ENCODE measurements around the gene GCC2. TPM values are rescaled to one million over a fixed set of nuclear protein-coding genes. Genes with fewer than 3 reads are reported as not detected.

Gene GCC2
- total and polyA plus RNA-seq, 9 of the 15 experiments (the other 6 are each of a cell fraction or from before 2014, with no cell fraction given): 11.4 to 35.7 (median 19.9) TPM

GRCh38 chr2:108450863-108451262, 1.9 kb downstream of the GCC2 start:
- FAIRE-seq: no peak
- Histone ChIP-seq H3K9ac (ENCODE audit: insufficient read depth in 1 of 2, low read depth in 2 of 2, low read length in 2 of 2) (no peak overlapping the region), H3K4me1 (replicated peaks in 1 of 2; ENCODE audit: control insufficient read depth in 2 of 2, insufficient read depth in 2 of 2, low read length in 2 of 2) (peaks cover 11 to 12% of the 10 kb centered on the region in 2 experiments; a peak in 4 of 5 replicates), H3K9me3 (replicated peaks; ENCODE audit: control insufficient read depth, insufficient read depth, low read depth, low read length) (no peaks in the 10 kb centered on the region), H3K36me3 (ENCODE audit: control insufficient read depth, insufficient read depth, low read length) (peaks cover 43% of the 10 kb centered on the region; the same call in 2 of the 3 replicates), H3K79me2 (ENCODE audit: control insufficient read depth, insufficient read depth, low read length) (peaks cover 23% of the 10 kb centered on the region), H3K4me2 (ENCODE audit: insufficient read depth, low read length) (no peak overlapping the region), H2AFZ (ENCODE audit: low read depth, low read length) (no peak overlapping the region), H3K9me1 (ENCODE audit: control insufficient read depth, insufficient read depth, low read length) (no peaks in the 10 kb centered on the region), H3K4me3 (no peak overlapping the region), H3K27me3 (ENCODE audit: control insufficient read depth in 2 of 2, insufficient read depth in 2 of 2, low read length in 2 of 2) (no peaks in the 10 kb centered on the region), H4K20me1 (replicated peaks; ENCODE audit: control insufficient read depth, insufficient read depth, low read length) (0 out of 2 replicates have a peak, but pooled peaks cover 3% of the 10 kb centered on the region), H3K27ac (ENCODE audit: extremely low read depth, low read depth, low read length) (no peak overlapping the region)
- ATAC-seq: no peak
- no peak for DNase-seq (ENCODE audit: extremely low read depth in 1 of 4, low spot score in 3 of 4)
- no TSS peak for BruUV-seq (replicated peaks)
- ChIA-PET POLR2A (interaction anchor here (1.4 kb wide), 1 partner anchor 84 kb away, joined by 3 read pairs; no protein-coding TSS in a partner anchor), CTCF (ENCODE audit: low intra/inter-chr PET ratio) (no interaction called here)
- 67% methylated on average over 3 of the region's 3 CpGs for WGBS (ENCODE audit: insufficient coverage, low coverage, missing lambda C conversion rate)
- intact Hi-C loops (cut with micrococcal nuclease): no loop called here
- in situ Hi-C loops (cut with MboI): no loop called here
- TF ChIP-seq ZNF407 (IDR thresholded peaks at IDR 0.05; ENCODE audit: low read depth): no peak
- TF ChIP-seq KLF16 (IDR thresholded peaks at IDR 0.05): no peak
- no peak for TF ChIP-seq ZNF408 (CRISPR knock-in tag; IDR thresholded peaks at IDR 0.05; ENCODE audit: low read depth)
- TF ChIP-seq ZNF644 (tag; IDR thresholded peaks at IDR 0.05; ENCODE audit: low read depth): no peak
- TF ChIP-seq MECOM (CRISPR knock-in tag; IDR thresholded peaks at IDR 0.05): no peak
- no peak for TF ChIP-seq EP400 (IDR thresholded peaks at IDR 0.05)
